Right lobe of liver (tissue), 4 donors: Measurements from ENCODE around the gene CASP8AP2.
"Not testable (repeated sequence)": the region's sequence is repeated elsewhere in the genome, so short reads cannot be mapped to it uniquely, and the experiment has no call there.

Source experiments
- POLR2A ChIP-seq: fragments of 450-650 bp; IDR thresholded peaks from one replicate; pipeline ENCODE4 v1.6.1; 2017; ENCODE audit warnings: antibody characterized with exemption, mild to moderate bottlenecking
- TF ChIP-seq, protein P1 (sequence below), 4 donors: fragments of 200-600 bp in 3 of 4; fragments of 450-650 bp in 1 of 4; IDR thresholded peaks; one replicate each; pipeline versions ENCODE4 v1.5.1 to v1.8.0; 2016 to 2022; ENCODE audit warnings: antibody characterized with exemption in 4 of 4, mild to moderate bottlenecking in 2 of 4
- donor health status: DM: no; HTN: no; CAD: no.
- donor health status: DM: no; HTN: no; CAD: no.
- donor health status: DM: no; HTN: yes; CAD: no.

GRCh38 chr6:89892577-89892976 lies 62.9 kb downstream of the CASP8AP2 start:
- TF ChIP-seq, protein P1, sequence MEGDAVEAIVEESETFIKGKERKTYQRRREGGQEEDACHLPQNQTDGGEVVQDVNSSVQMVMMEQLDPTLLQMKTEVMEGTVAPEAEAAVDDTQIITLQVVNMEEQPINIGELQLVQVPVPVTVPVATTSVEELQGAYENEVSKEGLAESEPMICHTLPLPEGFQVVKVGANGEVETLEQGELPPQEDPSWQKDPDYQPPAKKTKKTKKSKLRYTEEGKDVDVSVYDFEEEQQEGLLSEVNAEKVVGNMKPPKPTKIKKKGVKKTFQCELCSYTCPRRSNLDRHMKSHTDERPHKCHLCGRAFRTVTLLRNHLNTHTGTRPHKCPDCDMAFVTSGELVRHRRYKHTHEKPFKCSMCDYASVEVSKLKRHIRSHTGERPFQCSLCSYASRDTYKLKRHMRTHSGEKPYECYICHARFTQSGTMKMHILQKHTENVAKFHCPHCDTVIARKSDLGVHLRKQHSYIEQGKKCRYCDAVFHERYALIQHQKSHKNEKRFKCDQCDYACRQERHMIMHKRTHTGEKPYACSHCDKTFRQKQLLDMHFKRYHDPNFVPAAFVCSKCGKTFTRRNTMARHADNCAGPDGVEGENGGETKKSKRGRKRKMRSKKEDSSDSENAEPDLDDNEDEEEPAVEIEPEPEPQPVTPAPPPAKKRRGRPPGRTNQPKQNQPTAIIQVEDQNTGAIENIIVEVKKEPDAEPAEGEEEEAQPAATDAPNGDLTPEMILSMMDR (IDR thresholded peaks at IDR 0.05) = not testable (repeated sequence)
- TF ChIP-seq POLR2A = not testable (repeated sequence)
